GM19351 (cell line): Measurements from ENCODE around the gene CD248.
"Not testable (repeated sequence)": the region's sequence is repeated elsewhere in the genome, so short reads cannot be mapped to it uniquely, and the experiment has no call there.

ENCODE experiments used
- ATAC-seq: cut with Tn5 transposase; IDR thresholded peaks from one replicate; pipeline ENCODE4 v1.9.1; 2021; ENCODE audit warnings: mild to moderate bottlenecking, moderate library complexity; ENCODE audit not compliant: unreplicated experiment

Gene CD248

DNA sequence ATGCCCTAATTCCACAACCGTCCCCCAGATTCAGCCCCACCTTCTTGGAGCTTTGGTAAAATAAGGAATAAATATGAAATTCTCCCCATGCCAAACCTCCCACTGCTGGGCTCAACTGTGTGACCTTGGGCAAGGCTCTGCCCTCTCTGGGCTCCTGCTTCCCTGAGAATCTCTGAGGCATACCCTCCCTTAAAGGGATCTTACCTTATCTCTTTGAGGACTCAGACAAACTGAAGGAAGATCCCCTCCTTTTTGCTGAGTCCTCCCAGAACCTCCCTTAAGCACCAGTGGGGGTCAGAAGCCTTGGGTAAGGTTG lies 2.7 kb downstream of the CD248 start:
- no peak for ATAC-seq

DNA sequence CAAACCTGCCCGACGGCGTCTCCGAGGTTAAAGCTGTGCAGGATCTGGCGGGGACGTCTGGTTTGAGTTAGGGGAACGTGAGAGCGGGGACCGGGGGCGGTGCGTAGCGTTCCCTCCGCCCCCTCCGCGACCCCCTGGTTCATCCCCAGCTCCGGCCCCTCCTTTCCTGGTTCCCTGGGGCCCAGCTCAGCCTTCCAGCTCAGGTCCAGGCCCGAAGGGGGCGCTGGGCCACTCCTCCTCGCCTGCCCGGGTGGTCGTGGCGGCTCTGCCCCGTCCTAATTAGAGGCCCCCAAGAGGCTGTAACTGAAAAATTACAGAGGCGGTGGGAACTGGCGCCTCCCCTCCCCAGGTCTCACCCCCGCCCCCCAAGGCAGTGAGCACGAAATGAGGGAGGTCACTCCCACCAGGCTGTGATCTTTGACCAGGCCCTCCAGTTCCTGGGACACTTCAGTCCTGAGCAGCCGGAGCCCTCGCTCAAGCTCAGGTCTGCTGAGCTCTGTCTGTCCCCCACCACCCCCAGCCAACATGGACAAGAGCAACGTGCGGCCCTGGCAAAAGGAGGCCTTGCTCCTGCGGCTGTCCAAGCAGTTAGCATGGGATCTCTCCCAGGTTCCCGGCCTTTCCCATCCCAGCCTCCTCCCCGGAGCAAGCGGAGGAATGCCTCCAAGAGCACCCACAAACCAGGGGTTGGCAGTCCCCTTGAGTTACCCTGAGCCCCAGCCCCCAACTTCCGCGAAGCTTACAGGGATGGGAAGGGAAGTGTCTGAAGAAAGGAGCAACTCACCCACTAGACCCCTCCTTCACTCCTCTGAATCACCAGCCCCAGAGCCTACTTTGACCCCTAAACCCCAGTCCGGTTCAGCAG lies 3.3 kb downstream of the CD248 start:
- no peak for ATAC-seq

DNA sequence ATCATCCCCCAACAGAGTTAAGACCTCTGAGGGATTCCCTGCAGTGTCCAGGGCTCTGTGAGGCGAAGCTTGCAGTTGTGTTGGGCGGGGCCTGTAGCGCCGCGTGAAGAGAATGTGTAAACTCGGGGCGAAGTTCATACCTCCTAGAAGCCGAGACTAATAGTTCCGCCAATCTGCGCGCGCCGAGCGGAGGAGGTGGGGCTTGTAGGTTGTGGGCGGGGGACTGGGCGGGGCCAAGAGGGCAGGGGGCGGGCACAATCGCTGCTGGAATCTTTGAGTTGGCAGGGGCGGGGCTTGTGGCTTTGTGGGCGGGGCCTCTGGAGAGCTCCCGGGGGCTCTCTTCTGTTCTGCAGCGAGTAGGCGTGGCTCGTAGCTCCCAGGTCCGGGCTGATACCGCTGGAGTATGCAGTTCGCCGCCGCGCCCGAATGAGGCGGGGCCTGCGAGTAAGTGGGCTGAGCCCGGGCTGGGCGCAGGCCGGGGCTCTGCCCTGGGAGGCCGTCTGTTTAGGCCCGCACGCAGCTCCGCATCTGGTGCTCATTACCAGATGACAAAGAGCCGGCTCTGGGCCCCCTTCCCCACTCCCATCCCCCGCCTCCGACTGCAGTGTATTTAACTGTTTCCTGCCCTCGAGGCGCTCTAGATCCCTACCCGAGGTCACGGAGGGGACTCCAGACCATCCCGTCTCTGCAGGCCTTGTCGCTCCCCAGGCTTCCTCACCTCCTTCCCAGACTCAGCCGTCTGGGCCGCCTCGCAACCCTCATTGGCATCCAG lies 4.1 kb downstream of the CD248 start:
- peak; percentile 81 for ATAC-seq

DNA sequence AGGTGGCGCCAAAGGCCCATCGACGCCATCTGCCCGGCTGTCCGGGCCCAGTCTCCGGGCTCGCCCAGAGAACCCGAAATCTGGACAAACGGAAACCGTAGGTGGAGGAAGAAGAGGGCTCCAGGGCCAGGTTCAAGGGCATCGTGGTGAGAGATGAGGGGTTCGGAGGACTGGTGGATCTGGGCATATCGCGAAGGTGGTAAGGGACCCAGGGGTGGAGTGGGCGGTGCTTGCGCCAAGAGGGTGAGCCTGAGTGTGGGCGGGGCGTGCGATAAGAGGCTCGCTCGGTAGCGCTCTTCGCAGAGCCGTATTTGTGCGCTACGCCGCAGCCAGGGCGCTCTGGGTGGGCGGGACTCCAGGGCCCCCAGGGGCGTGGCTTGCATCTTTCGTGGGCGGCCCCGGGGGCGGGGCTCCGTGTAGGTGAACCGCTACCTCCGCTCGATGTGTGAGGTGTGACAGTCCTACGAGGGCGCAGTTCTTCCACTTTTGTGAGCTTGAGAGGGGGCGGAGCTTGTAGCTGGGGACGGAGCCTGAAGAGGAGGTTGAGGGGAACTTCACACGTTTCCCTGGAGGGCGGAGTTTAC lies 4.8 kb downstream of the CD248 start:
- peak; percentile 60 for ATAC-seq

DNA sequence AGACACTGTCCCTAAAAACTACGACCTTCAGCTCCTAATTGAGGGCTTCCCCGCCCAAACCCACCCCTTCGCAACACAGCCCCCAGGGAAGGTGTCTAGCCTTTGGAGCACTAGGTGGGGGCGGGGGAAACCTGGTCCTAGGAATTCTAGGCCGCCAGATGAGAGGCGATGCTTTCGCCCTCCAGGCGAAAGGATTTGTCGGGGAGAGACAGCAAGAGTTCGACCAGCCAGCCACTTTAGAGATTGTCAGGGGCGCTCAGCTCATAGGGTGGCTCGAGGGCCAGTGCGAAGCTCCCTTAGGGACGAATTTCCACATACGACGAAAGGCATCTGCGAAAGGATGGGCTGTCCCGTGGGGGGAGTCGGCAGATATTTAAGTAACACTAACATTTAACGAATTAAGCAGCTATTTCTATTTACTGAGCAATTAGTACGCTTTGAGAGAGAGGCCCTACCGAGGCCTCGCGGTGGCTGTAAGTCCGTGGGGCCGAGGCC lies 5.3 kb downstream of the CD248 start:
- no peak for ATAC-seq

DNA sequence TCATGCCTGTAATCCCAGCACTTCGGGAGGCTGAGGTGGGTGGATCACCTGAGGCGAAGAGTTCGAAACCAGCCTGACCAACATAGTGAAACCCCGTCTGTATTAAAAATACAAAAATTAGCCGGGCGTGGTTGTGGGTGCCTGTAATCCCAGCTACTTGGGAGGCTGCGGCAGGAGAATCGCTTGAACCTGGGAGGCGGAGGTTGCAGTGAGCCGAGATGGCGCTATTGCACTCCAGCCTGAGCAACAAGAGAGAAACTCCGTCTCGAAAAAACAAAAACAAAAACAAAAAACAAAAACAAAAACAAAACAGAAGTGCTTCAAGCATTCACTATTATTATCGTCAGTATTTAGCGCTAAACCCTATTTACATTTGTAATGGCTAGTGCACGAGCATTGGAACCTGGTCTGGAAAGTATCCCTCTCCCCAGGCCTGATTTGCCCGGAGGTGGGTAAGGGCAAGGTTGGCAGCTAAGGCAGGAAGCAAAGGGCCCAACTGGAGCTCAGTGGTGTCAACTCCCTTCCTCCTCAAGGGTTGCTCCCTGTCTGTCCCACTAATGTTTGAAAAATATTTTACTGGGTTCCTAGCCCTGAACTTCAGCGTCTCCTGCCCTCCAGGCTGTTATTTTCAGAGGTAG lies 5.9 kb downstream of the CD248 start:
- not testable (repeated sequence) for ATAC-seq

DNA sequence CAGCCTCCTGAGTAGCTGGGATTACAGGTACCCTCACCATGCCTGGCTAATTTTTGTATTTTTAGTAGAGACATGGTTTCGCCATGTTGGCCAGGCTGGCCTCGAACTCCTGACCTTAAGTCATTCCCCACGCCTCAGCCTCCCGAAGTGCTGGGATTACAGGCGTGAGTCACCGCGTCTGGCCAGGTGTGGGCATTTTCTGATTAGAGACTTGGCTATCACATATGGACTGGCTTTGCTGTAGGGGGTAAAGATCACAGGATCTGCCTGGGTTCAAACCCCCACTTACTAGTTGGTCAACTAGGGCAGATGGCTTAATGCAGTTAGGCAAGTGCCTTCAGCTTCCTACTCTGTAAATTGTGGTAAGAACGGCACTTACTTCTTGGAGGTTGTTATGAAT lies 6.5 kb downstream of the CD248 start:
- no peak for ATAC-seq

DNA sequence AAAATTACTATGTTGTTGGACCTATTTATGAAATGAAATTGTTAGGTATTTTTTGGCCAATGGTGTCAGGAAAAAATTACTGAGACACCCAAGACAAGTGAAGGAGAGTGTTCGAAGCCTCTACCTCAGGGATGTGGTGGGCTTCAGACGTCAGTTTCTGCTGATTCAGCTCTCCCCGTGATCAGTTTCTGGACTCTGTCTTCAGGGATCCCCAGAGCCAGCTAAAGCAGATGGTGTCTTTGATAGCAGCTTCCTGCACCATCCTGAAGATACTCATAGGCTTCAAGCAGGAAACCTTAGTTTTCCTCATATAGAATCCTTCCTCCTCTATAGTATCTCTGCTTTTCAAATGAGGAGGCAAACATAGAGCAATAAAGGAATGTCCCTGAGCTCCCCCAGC lies 7.4 kb downstream of the CD248 start:
- no peak for ATAC-seq

DNA sequence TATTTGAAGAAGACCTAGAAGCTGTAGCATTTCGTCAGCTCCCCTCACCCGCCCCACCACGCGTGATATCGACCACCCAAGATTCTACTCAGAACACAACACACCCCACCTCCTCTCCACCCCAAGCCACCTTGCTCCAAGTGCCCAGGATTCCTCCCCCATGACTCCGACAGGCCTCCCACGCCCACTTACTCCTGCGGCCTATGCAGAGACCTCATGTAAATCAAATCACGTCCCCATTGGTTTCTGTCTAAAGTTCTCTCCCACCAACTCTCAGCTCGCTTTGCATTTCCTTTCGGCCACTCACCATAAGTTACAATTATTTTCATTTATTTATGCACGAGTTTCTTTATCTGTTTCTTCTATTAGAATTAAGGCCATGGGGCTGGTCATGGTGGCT lies 14.2 kb downstream of the CD248 start:
- ATAC-seq, result no peak

DNA sequence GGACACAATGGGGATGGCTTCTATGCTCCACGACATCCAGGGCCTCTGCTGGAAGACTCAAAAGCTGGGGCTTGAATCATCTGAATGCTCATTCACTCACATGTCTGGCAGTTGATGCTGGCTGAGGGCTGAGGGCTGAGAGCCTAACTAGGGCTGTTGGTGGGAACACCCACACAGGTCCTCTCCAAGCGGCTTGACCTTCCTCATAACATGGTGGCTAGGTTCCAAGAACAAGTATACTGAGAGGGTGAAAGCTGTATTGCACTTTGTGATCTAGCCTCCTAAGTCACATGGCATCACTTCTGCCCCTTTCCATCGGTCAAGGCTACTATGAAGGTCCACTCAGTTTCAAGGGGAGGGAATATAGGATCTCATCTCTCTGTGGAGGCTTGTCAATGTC lies 17.7 kb downstream of the CD248 start:
- no peak for ATAC-seq

DNA sequence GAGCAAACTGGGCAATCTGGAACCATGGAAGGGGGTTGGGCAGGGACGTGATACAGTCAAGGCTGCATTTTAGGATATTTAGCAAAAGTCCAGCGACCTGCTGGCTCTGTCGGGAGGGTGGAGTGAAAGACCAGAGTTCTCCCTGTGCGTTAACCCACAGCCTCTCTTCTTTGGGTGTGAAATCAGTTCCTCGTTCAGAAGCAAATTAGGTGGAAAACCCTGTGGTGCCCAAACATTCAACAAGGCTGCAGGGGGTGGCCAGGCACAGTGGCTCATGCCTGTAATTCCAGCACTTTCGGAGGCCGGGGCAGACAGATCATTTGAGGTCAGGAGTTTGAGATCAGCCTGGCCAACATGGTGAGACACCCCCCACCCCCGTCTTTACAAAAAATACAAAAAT lies 19.2 kb downstream of the CD248 start:
- no peak for ATAC-seq

DNA sequence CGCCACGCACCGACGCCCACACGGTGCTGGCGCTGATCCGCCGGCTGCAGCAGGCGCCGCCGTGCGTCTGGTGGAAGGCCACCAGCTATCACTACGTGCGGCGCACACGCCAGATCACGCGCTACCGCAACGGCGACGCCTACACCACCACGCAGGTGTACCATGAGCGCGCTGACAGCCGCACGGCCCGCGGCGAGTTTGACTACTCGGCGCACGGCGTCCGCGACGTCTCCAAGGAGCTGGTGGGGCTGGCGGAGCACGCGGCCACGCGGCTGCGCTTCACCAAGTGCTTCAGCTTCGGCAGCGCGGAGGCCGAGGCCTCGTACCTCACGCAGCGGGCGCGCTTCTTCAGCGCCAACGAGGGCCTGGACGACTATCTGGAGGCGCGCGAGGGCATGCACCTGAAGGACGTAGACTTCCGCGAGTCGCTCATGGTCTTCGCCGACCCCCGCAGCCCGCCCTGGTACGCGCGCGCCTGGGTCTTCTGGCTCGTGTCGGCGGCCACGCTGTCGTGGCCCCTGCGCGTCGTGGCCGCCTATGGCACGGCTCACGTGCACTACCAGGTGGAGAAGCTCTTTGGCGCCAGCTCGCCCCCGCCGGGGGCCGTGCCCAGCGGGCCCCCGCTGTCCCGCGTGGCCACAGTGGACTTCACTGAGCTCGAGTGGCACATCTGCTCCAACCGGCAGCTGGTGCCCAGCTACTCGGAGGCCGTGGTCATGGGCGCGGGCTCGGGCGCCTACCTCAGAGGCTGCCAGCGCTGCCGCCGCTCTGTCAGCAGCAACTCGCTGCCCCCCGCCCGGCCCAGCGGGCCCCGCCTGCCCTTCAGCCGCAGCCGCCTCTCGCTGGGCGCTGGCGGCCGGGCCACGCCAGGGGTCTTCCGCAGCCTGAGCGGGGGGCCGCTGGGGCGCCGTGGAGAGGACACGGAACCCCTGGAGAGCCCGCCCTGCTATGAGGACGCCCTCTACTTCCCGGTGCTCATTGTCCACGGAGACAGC lies 21.9 kb downstream of the CD248 start:
- ATAC-seq, result no peak

DNA sequence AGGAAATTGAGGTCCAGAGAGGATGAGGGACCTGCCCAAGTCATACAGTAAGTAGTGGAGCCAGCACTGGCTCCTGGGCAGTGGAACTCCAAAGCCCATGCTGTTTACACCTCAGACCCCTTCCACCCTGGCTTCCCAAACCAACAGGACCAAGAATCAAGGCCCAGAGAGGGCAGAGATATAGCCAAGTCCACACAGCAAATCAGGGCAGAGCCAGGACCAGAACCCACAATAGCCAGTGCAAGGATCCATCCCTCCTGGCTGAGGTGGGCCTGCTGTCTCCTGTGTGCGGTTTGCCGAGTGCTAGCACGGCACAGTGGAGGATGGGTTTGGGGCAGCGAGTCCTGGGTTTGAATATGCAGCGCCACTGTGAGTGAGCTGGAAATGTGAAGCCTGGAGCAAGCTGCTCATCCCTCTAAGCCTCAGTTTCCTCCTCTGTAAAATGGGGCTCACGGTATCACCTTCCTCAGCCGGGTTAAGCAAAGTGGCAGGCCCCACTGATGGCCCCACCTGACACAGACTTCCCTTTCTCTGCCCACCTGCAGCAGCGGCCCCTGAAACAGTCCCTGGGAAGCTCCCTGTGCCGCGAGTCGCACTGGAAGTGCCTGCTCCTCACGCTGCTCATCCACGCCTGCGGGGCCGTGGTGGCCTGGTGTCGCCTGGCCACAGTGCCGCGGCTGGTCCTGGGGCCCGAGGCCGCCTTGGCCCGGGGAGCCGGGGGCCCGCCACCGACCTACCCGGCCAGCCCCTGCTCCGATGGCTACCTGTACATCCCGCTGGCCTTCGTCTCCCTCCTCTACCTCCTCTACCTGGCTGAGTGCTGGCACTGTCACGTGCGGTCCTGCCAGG lies 22.8 kb downstream of the CD248 start:
- no peak for ATAC-seq

DNA sequence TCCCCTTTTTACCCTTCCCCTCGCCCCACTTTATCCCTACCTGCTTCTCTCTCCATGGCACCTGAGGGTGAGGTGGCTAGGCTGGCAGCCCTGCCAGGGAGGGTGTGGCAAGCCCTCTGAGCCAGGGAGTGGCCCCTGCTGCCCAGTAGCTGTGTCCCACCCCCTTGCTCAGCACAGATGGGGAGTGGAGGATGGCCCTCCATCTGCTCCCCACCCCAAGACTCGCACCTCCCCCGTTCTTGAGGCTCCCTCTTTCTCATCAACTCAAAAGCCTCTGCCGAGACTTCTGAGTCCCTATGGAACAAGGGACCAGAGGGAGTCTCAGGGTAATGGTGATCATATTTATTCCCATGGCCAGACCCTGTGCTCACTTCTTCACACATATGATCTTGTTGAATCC lies 23.5 kb downstream of the CD248 start:
- no peak for ATAC-seq

DNA sequence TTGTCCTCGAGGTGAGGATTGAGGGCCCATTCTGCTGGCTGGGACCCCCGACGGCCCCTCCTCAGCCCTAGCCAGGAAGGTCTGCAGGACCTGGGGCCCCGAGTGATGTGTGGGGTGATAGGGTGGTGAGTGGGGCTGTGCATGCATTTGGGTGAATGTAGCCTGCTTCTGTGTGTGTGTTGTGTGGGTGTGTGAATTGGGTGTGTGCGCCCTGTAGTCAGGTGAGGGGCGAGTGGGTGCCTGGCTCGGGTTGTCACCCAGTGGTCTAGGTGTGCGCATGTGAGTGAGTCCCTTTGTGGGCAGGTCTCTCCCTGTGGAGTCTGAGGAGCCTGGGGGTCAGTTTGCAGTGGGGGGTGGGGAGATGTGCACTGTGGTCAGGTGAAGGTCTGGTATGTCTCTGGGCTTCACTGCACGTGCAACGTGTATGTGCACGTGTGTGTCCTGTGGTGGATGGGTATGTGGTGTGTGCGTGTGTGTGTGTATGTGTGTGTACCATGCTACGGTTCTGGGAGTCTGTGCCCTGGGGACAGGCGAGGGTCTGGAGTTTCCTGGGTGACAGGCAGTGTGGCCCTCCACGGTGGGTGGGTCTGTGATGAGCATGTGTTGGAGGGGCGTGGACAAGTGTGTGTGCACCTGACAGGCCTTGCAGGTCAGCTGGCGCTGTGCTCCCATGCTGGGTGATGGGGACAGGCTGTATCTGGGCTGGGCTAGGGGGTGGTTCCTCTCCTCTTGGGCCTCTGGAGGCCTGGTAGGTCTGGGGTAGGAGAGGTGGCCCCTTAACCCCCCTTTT lies 24.1 kb downstream of the CD248 start:
- ATAC-seq, result no peak

DNA sequence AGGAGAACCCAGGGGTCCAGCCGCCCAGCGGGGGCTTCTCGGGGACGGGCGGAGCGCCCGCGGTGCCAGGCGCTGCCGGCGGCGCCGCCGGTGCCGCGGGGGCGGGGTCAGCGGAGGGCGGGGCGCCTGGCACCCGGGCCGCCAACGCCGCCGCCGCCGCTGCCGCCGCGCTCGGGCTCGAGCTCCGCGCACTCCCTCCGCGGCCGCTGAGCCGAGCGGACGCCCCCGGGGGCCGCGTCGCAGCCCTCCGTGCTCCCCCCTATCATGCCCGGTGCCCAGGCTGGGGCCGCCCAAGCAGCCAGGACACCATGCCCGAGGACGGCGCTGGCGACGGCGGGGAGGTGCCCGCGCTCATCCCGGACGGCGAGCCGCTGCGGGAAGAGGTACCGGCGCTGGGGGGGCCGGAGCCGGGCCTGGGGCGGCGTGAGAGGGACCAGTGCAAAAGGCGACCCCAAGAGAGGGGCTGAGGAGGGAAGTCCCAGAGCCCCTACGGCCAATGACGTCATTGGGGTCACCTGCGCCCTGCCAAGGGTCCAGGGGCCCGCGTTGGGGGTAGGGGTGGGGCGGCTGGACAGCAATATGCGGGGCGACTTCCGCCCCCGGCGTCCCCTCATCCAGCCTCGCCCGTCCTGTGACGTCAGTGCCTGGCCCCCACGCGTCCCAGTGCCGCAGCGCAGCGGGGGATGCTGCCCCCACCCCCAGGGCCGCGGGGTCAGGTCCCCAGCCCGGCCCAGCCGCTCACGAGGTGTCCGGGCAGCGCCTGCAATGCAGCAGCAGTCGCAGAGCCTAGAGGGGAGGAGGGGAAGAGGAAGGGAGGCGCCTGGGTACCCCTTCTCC lies 24.9 kb downstream of the CD248 start, which contains the start of gene TMEM151A:
Gene TMEM151A, plus strand, starts transcription at position 189 of the 837 bp plus-strand sequence. Its CDS starts 120 bp downstream, at position 309.
- no peak for ATAC-seq

DNA sequence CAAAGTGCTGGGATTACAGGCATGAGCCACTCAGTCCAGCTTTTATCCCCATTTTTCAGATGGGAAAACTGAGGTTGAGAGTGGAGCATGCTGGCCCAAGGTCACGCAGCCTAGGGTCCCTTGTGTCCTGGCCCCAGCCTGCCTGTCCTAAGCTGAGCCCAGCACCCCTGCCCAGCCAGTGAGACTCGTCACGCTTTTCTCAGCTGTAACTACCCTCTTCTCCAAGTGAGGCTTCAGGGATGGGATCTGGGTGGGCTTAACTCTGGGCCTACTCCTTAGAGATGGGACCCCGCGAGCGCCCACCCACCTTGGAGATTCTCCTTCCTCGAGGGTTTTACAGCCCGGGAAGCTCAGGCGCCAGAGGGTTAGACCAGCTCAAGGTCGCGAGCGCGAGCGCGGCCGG lies 25.5 kb downstream of the CD248 start:
- ATAC-seq, result no peak

DNA sequence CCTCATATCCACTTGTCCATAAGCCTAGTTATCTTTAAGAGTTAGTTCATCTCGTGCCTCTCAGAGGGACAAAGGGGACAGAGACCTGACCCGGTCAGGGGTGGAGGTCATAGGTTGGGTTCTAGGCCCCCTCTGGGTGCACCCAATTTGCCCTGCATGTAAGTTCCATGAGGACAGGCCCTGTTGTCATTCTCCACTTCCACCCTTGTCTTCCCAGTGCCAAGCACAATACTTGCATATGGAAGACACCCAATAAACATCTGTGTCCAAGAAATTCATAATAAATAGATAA lies 26.6 kb downstream of the CD248 start:
- no peak for ATAC-seq
